Uterus (tissue), 2 donors: Measurements from ENCODE around the gene SH3TC1.

ENCODE experiments used
- POLR2A ChIP-seq, 2 donors: fragments of 450-650 bp; IDR thresholded peaks; one replicate each; pipeline ENCODE4 v1.6.1; 2016; ENCODE audit warnings: antibody characterized with exemption in 2 of 2, mild to moderate bottlenecking in 1 of 2, moderate library complexity in 1 of 2
- TF ChIP-seq, protein P1 (sequence below), 4 experiments: fragments of 200-600 bp in 2 of 4; fragments of 450-650 bp in 2 of 4; sonication (generic) in 2 of 4; IDR thresholded peaks; one replicate each; pipeline ENCODE4 v1.5.1; 2016 to 2019; ENCODE audit warnings: antibody characterized with exemption in 4 of 4, mild to moderate bottlenecking in 2 of 4, moderate library complexity in 1 of 4

DNA sequence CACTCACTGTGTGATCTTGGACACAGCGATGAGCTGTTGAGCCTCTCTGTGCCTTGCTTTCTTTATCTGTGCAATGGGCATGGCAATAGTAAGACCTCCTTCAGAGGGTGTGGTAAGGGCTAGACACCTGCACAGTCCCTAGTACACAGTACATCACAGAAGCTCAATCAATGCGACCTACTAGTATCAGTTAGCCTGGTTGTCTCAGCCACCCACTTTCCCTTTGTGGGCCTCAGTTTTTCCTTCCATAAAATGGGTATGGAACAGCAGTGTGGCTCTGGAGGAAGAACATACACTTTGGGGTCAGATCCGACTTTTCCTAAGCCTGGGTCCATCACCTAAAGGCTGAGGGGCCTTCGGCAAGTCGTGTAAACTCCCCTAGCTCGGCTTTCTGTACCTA is 67.0 kb downstream of the SH3TC1 start:
- TF ChIP-seq, protein P1, sequence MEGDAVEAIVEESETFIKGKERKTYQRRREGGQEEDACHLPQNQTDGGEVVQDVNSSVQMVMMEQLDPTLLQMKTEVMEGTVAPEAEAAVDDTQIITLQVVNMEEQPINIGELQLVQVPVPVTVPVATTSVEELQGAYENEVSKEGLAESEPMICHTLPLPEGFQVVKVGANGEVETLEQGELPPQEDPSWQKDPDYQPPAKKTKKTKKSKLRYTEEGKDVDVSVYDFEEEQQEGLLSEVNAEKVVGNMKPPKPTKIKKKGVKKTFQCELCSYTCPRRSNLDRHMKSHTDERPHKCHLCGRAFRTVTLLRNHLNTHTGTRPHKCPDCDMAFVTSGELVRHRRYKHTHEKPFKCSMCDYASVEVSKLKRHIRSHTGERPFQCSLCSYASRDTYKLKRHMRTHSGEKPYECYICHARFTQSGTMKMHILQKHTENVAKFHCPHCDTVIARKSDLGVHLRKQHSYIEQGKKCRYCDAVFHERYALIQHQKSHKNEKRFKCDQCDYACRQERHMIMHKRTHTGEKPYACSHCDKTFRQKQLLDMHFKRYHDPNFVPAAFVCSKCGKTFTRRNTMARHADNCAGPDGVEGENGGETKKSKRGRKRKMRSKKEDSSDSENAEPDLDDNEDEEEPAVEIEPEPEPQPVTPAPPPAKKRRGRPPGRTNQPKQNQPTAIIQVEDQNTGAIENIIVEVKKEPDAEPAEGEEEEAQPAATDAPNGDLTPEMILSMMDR (IDR thresholded peaks at IDR 0.05): no peak
- no peak for TF ChIP-seq POLR2A (IDR thresholded peaks at IDR 0.05)
